SHP77 (cell line): Measurements from ENCODE around the gene USP4.

ENCODE experiments used
- DNase-seq, 2 experiments: peaks; one replicate each; lab custom pipeline; 2025; lab: John Stamatoyannopoulos, UW

The USP4 gene

GRCh38 chr3:49295489-49296058, 44.3 kb downstream of the USP4 start:
- peak; percentile 11 to 28 for DNase-seq

GRCh38 chr3:49294343-49294742, 45.5 kb downstream of the USP4 start:
- DNase-seq: no peak

GRCh38 chr3:49283997-49284396, 55.9 kb downstream of the USP4 start:
- no peak for DNase-seq

DNA sequence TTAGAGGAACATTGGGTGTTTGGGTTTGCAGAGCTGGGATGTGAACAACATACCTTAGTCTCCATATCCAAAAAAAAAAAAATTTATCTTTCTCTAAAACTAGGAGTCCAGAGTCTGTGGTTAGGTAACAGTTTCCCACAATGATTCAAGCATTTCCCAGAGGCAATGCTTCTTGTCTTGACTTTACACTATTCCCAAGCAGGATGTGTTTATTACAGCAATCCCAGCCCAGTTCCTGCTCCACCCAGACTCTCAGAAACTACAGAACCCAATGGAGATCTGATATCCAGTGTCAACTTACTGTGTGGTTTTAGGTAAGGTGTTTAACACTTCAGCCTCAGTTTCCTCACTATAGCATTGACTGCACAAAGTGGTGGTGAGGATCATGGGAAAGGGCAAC, 60.5 kb downstream of the USP4 start:
- no peak for DNase-seq

GRCh38 chr3:49278548-49278947, 61.3 kb downstream of the USP4 start:
- no peak for DNase-seq

DNA sequence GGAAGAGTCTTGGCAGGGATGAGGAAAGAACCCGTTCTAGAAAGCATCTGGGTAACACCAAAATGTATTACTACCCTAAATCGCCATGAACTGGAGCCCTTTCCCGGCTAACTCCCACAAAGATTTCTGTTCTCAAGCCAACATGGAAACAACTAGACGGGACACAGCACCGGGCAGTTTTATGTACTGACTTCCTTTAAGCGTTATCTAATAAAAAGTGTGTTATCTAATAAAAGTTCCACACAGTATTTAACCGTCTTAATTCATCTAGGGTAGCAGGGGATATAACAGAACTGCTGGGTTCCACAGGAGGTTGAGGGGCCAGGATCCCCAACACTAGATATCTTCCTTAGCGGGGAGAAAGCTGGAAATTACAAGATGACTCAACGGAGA, 62.5 kb downstream of the USP4 start:
- DNase-seq: no peak

- no peak for DNase-seq
These were observed 63.1 kb downstream of the USP4 start, which contains the start of gene C3orf62 for GRCh38 chr3:49276475-49277382. TSS of gene C3orf62 (minus strand) at chr3:49277232. CDS start at chr3:49276872, 360 bp downstream.

DNA sequence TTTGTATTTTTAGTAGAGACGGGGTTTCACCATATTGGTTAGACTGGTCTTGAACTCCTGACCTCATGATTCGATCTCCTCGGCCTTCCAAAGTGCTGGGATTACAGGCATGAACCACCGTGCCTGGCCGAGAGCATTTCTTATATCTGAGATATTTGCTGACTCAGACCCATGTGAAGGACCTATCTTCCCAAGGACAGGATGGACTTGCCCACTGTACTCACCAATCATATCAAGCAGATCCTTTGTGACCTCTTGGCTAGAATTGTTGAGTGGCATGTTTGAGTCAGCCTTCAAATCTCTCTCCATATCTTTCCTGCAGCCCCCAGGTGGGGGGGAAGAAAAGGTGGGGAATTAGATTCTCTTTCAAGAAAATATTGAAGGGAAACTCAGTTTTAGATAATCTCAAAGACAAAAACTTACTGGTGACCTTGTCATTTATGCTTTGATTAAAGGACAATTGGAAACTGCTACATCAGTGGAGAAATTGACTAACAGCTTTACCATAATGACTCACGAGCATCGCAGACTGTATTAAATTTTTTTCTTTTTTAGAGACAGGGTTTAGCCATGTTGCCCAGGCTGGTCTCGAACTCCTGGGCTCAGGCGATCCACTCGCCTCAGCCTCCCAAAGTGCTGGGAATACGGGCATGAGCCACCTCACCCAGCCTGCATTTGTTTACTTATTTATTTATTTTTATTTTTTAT, 65.9 kb downstream of the USP4 start:
- no peak for DNase-seq

DNA sequence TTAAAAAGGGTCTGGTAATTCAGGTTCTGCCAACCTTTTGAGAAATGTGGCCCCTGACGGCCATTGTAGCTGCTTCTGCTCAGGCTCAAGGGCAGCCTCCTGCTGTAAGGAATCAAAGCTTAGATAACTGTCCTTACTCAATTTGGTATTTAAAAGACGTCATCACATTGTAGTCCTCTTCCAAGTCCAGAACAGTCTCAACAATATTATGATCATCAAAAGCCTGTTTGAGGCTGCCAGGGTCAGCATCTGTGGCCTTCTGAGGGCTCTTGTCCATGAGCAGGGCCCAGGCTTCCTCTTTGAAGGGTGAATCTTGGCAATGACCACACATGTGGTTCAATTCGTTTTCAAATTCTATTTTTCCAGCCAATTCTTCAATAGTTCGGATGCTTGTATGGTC, 68.8 kb downstream of the USP4 start:
- DNase-seq: no peak

- DNase-seq: no peak
These were observed 69.7 kb downstream of the USP4 start for GRCh38 chr3:49270156-49270500.

DNA sequence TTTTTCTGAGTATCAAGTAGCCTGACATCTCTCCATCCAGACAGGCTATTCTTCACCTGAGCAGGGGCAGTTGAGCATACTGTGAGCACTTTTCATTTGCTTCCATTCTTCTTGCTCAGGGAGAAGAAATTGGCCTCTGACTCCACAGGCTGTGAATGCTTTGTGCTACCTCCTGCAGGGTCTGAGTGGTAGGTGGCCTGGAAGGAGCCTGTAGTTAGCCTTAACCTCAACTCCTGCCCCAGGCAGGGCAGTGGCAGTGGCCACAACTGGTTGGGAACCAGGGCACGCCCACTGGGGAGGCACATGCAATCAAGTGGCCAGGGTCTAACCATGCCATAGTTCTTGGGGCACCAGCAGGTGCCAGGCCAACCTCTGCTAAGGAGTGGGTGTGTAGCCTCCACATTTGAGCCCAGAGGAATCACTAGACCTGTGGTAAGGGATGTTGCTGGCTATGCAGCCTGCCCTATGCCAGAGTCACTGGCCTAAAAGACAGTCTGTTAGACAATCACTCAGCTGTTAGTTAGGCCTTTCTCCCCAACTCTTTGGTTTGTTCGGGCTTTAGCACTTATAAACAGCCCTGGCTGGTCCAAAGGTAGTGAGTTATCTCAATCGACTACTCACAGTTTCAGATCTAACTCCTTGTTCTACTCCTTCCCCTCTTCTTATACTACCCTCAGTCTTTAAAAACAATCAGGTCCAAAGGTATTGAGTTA, 70.3 kb downstream of the USP4 start:
- no peak for DNase-seq

DNA sequence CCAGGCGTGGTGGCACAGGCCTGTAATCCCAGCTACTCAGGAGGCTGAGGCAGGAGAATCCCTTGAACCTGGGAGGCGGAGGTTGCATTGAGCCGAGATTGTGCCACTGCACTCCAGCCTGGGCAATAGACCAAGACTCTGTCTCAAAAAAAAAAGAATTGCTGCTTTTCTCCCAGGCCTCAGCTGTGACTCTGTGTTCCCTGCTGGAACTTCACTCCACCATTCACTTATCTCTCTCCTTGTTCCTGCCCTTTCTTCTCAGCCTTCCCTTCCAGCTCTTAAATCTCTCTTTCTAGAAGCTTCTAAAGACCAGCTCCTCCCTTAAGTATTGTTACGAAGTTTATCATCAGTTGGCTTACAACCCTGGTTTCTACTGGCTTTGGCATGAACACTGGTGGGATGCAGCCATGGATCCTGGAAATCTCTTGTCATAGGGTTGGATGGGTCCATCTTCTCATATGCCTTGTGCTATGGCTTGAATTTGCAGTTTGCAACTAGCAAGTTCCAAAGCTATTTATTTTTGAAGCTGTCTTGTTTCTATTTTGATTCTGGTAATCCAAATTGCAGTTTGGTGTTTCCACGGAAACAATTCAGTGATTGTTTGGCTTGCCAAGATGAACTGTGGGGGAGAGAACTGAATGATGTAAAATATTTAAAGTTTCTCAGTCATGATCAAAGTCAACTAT, 73.3 kb downstream of the USP4 start:
- DNase-seq: no peak

DNA sequence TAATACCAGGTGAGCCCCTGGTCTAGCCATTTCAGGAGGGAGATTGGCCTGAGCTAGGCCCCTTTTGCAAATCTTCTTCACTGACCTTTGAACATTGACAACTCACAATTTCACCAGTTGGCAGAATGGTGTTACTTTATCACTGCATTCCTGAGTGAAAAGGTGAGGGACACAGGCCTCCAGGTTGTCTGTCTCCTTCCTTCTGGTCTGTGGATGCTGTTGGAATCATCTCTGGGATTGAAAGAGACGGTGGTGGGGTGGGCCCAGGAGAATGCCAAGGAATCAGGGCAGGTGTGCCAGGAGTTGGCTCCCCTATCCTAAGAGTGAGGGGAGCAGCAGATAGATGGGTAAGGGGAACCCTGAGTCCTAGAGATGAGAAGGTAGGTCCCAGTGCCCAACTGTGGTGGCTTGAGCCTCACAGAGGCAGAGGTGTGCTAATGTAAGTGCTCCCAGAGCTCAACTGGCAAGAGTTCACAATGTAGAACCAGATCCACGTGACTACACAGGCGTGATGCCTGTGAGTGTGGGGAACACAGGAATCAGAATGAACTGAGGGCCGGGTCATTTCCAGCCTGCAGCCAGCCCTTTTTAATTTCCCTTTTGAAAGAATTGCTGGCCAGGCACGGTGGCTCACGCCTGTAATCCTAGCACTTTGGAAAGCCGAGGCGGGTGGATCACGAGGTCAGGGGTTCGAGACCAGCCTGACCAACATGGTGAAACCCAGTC, 74.0 kb downstream of the USP4 start:
- no peak for DNase-seq

DNA sequence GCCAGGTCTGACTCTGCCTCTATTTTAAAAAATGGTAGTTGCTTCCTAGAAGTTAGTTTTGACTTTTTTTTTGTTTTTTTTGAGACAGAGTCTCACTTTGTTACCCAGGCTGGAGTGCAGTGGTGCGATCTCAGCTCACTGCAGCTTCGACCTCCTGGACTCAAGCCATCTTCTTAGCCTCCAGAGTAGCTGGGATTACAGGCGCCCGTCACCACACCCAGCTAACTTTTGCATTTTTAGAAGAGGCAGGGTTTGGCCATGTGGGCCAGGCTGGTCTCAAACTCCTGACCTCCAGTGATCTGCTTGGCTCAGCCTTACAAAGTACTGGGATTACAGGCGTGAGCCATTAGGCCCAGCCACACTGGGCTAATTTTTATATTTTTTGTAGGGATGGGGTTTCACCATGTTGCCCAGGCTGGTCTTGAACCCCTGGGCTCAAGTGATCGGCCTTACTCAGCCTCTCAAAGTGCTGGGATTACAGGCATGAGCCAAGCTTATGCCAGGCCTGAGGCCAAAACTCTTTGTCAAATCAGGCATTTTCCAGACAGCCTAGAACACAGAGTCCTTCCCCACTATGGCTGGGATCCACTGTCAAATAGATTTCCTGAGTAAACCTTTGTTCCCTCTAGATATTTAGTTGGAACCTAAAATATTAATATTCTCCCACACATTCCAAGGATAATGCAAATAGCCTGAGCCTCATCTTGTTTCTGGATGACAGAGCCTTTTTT, 76.5 kb downstream of the USP4 start:
- no peak for DNase-seq

DNA sequence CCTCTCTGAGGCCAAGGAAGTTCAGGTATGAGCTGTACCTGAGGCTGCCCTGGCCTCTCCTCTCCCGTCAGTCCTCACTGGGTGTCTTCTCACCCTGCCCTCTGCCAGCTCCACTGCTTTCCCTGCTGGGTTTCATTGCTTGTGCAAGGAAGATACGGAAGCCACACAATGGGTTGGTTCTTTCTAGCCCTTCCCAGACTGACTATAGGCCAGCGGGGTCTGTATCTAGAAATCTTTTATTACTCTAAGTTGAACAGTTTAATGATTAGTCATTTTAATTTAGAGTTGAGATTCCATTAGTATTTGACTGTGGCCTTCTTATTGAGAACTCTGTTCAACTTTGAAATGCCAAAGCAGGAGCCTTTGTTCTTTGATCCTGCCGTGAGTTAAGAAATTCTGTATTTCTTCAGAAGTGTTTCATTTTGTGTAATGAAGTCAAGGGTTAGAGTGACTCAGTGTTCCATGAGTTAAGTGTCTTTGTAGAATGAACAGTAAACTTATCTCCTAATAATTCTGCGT, 79.0 kb downstream of the USP4 start:
- no peak for DNase-seq

GRCh38 chr3:49257187-49257586, 82.7 kb downstream of the USP4 start:
- no peak for DNase-seq

DNA sequence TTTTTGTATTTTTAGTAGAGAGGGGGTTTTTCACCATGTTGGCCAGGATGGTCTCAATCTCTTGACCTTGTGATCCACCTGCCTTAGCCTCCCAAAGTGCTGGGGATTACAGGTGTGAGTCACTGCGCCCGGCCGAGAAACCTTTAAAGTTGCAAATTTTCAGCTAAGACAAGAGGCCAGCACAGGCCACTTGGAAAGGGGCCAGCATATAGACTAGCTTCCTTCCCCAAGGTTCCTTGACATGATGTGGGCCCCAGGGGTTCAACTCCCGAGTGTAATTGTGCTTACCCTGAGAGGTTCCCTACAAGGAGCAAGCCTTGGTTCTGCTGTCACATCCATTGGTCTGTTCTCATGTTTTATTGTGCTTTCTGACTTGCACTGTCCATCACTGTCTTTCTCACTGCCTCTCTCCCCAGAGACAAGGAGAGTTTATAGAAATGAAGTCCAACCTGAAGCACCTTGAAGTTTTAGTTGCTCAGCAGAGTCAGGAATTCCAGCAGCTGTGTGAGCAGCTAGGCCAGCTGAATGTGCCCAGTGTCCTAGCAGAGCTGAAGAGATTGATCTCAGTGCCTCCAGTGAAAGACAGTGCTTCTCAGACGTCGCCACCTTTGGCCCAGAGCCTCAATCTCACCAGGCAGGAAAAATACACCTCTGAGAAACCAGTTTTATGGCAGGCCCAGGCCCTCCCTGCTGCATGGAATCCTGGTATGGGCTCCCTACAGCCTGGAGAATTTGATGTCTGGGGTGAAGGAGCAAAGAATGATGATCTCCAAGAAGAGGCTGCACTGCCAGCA, 83.9 kb downstream of the USP4 start:
- DNase-seq: no peak

DNA sequence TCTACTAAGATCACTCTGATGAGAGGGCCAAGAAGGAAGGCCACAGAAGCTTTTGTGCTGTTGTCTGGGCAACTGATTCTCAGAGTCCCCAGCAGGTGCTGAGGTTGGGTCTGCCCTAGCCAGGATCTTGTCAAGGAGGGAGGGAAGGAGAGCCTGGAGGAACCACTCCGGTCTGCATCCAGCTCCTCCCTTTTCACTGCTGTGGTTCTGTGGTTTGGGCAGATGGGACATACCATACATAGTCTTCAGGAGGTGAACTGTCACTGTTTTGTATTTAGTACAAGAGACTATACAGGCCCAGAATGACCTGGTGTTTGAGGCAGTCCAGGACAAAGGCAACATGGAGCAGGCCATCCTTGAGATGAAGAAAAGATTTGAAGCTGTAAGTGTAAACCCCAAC, 84.7 kb downstream of the USP4 start:
- no peak for DNase-seq

DNA sequence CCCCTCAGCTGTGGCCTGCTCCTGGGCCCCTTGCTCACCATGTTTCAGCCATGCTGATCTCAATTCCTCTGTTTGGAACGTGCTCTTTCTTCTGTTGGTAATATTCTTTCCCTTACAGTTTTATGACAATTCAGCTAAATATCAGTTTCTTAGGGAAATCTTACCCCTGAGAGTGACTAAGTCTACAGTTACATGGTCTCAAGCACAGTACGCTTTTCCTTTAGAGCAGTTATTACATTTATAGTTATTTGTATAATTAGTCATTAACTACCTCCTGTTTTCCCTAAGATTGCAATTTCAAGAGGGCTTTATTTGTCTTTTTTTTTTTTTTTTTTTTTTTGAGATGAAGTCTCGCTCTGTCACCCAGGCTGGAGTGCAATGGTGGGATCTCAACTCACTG, 86.3 kb downstream of the USP4 start:
- DNase-seq: no peak
